ENCODE data around the gene KCNIP2. TPM values are rescaled to one million over a fixed set of nuclear protein-coding genes. Genes with fewer than 3 reads are reported as not detected.

Gene KCNIP2
- total and polyA plus RNA-seq, 7 experiments from 2014 or later: 0.27 to 6.3 (median 2.4) TPM; not detected in 1

DNA sequence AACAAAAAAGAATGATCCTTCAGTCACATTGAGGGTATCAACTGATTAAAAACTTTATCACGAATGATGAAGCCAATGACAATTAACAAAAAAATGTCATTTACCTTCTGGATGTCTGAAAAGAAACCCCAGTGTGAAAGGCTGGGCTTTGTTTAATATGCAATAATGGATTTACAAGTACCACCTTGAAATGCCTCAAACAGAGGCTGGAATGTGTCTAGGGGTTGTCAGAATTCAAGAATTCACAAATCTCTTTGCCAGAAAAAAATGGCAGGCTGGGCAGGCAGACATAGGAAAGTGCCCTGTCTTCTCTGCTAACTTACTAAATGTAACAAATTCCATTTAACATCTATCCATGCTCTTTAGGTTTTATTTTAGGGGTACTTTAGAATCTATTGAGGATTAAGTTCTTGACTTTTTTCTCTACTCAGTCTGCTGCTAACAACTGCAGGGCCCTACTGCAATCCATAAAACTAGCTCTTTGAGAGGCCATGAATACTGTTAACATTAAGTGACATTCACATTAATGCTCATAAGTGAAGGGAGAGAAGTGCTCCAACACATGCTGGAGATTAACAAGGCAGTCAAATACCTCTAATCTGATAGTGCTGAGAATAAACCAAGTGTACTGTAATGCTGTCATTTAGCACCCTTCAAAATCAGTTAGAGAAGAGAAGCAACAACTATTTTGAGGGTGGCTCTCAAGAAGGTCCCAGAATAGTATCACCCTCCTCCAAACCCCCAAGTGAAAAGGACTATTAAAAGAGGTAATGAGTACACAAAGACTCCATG lies 43.1 kb upstream of the KCNIP2 start:
- peaks cover 0 to 8% (median 0%) of the 10 kb centered on the region in 3 experiments for H3K36me3 ChIP-seq (ENCODE audit: control insufficient read depth in 2 of 3, insufficient read depth in 3 of 3, low read length in 3 of 3)
- Mint-ChIP-seq H3K4me1 (peaks cover 0 to 6% (median 2%) of the 10 kb centered on the region in 7 donors), H3K36me3 (peaks cover 5 to 26% (median 11%) of the 10 kb centered on the region in 5 donors), H3K9me3 (no peaks in the 10 kb centered on the region), H3K27me3 (no peaks in the 10 kb centered on the region), H3K27ac (no peak overlapping the region), H3K4me3 (no peak overlapping the region)
- no peaks in the 10 kb centered on the region for H3K4me1 ChIP-seq (ENCODE audit: control insufficient read depth in 2 of 2, insufficient read depth in 2 of 2, low read length in 2 of 2)
- no peak for ATAC-seq
- H3K9me3 ChIP-seq (ENCODE audit: control insufficient read depth in 2 of 3, low read length in 3 of 3): no peaks in the 10 kb centered on the region
- no peak overlapping the region for H3K4me3 ChIP-seq (ENCODE audit: low read length)
- H3K27ac ChIP-seq (ENCODE audit: low read depth, low read length): no peak overlapping the region
- CTCF ChIA-PET: interaction anchor here (0.6 to 1.6 kb wide), 2 partner anchors 123 to 1866 kb away, joined by 3 to 5 read pairs; no protein-coding TSS in a partner anchor
- POLR2A ChIA-PET: no interaction called here
- no peaks in the 10 kb centered on the region for H3K27me3 ChIP-seq (ENCODE audit: control insufficient read depth in 2 of 2, insufficient read depth in 2 of 2, low read length in 2 of 2)
- DNase-seq: no peak
- intact Hi-C loops (cut with micrococcal nuclease): loop anchor here in 1 of 2 donors (5.0 kb wide), 1 partner anchor 44 kb away; the partner anchor contains the start of gene KCNIP2

DNA sequence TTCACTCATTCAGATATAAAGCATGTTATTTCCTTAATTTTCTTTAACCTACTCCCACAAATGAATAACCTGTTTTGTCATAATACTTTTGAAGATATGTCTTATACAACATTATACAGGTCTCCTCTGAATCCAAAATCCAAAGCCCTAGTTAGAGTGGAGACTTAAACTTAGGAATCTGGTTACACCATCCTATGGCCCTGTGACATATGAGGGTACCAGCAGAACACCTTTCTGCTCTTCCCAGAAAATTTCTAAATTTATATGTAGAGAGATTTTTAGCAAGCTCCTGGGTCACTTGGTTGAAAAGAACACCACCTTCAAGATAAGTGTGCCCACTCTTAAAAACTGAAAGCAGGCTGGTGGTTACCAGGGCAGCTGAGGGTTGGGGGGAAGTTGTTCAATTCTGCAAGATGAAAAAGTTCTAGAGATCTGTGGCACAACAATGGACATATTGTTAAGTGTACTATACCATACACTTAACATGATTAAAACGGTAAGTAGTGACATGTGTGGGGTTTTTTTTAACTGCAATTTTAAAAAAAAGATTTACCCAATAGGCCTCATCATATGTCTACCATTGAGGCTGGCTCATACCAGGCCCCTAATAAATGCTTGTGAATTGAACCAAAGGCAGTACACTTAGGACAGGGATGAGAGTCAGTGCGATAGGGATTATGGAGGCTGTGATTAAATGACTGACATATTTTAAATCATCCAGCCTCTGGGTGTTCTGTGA lies 37.6 kb upstream of the KCNIP2 start:
- peaks cover 3 to 31% (median 9%) of the 10 kb centered on the region in 5 donors for H3K36me3 Mint-ChIP-seq
- ChIA-PET CTCF (interaction anchor here (1.2 kb wide), 1 partner anchor 129 kb away, joined by 3 read pairs; no protein-coding TSS in a partner anchor), POLR2A (no interaction called here)

DNA sequence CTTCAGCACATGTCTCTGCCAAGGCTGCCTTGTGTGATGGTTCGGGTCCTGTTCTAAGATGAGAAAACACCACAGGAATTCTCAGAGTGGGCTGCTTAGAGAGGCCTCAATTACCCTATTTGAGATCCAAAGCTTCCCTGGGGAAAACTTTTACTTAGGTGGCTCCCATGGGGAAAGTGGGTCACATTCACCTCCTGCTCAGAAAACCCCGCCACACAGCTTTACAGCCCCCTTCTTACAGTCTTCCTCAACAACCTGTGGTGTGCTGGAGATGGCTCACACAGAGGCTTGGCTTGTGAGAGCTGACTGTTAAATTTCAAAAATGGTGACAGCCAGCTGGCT lies 36.6 kb upstream of the KCNIP2 start:
- ATAC-seq (no peak), DNase-seq (no peak)
- H3K4me3 ChIP-seq (ENCODE audit: low read length): no peak overlapping the region
- no peaks in the 10 kb centered on the region for H3K27me3 ChIP-seq (ENCODE audit: control insufficient read depth in 2 of 2, insufficient read depth in 2 of 2, low read length in 2 of 2)
- no peaks in the 10 kb centered on the region for H3K4me1 ChIP-seq (ENCODE audit: control insufficient read depth in 2 of 2, insufficient read depth in 2 of 2, low read length in 2 of 2)
- Mint-ChIP-seq H3K36me3 (peaks cover 3 to 27% (median 4%) of the 10 kb centered on the region in 5 donors), H3K27me3 (no peaks in the 10 kb centered on the region), H3K4me1 (peaks cover 8 to 19% (median 11%) of the 10 kb centered on the region in 7 donors), H3K4me3 (no peak overlapping the region), H3K27ac (peak overlapping the region in 2 of 9 donors; percentile 38 to 41), H3K9me3 (no peaks in the 10 kb centered on the region)
- H3K36me3 ChIP-seq (ENCODE audit: control insufficient read depth in 2 of 3, insufficient read depth in 3 of 3, low read length in 3 of 3): peaks cover 0 to 8% (median 0%) of the 10 kb centered on the region in 3 experiments
- no peak overlapping the region for H3K27ac ChIP-seq (ENCODE audit: low read depth, low read length)
- H3K9me3 ChIP-seq (ENCODE audit: control insufficient read depth in 2 of 3, low read length in 3 of 3): no peaks in the 10 kb centered on the region
- intact Hi-C loops (cut with micrococcal nuclease): no loop called here
- CTCF ChIA-PET: interaction anchor here (1.2 kb wide), 1 partner anchor 130 kb away, joined by 3 read pairs; no protein-coding TSS in a partner anchor
- POLR2A ChIA-PET: no interaction called here

More for the DNA sequence above, 37.6 kb upstream of the KCNIP2 start:
- peaks cover 0 to 8% (median 0%) of the 10 kb centered on the region in 3 experiments for H3K36me3 ChIP-seq (ENCODE audit: control insufficient read depth in 2 of 3, insufficient read depth in 3 of 3, low read length in 3 of 3)
- no peak overlapping the region for H3K27ac Mint-ChIP-seq
- H3K27ac ChIP-seq (ENCODE audit: low read depth, low read length): no peak overlapping the region
- H3K9me3 Mint-ChIP-seq: no peaks in the 10 kb centered on the region
- no peaks in the 10 kb centered on the region for H3K27me3 Mint-ChIP-seq
- no peaks in the 10 kb centered on the region for H3K27me3 ChIP-seq (ENCODE audit: control insufficient read depth in 2 of 2, insufficient read depth in 2 of 2, low read length in 2 of 2)
- H3K4me1 Mint-ChIP-seq: peaks cover 3 to 12% (median 4%) of the 10 kb centered on the region in 7 donors
- DNase-seq: no peak
- no peak for ATAC-seq
- no peak overlapping the region for H3K4me3 Mint-ChIP-seq
- no peaks in the 10 kb centered on the region for H3K4me1 ChIP-seq (ENCODE audit: control insufficient read depth in 2 of 2, insufficient read depth in 2 of 2, low read length in 2 of 2)
- no peaks in the 10 kb centered on the region for H3K9me3 ChIP-seq (ENCODE audit: control insufficient read depth in 2 of 3, low read length in 3 of 3)
- H3K4me3 ChIP-seq (ENCODE audit: low read length): no peak overlapping the region
- intact Hi-C loops (cut with micrococcal nuclease): no loop called here

DNA sequence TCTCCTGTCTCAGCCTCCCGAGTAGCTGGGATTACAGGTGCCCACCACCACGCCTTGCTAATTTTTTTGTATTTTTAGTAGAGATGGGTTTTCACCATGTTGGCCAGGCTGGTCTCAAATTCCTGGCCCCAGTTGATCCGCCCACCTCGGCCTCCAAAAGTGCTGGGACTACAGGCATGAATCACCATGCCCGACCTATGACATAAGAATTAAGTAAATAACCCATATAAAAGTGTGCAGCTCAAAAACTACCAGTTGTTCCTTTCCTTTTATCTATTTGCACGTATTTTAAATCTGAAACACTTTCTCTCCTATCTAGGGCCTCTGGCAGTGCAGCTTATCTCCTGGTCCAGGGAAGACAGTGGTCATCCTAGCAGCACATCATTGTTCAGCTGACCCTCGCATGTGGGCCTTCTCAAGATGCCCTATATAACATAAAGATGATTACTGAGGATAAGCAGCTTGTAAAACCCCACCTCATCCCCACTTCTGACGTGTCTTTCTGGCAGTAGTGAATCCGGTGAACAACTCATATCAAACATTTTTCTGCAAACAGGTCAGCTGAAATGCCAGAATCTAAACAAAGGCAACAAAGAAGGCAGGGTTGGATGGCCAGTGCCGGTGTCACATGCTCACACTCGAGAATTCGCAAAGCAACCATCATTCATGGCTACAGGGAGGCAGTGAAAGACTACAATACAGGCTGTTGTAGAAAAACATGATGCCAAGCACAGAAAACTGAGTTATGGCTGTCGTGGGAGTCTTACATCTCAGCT lies 36.0 kb upstream of the KCNIP2 start:
- ATAC-seq (no peak), DNase-seq (no peak)
- Mint-ChIP-seq H3K27ac (no peak overlapping the region), H3K9me3 (no peaks in the 10 kb centered on the region), H3K27me3 (no peaks in the 10 kb centered on the region), H3K4me3 (no peak overlapping the region), H3K36me3 (peaks cover 0 to 29% (median 4%) of the 10 kb centered on the region in 5 donors), H3K4me1 (peaks cover 8 to 21% (median 14%) of the 10 kb centered on the region in 7 donors)
- H3K4me3 ChIP-seq (ENCODE audit: low read length): no peak overlapping the region
- no peaks in the 10 kb centered on the region for H3K27me3 ChIP-seq (ENCODE audit: control insufficient read depth in 2 of 2, insufficient read depth in 2 of 2, low read length in 2 of 2)
- CTCF ChIA-PET: interaction anchor here (0.6 to 1.2 kb wide), 2 partner anchors 131 to 1977 kb away, joined by 3 read pairs; no protein-coding TSS in a partner anchor
- no peaks in the 10 kb centered on the region for H3K4me1 ChIP-seq (ENCODE audit: control insufficient read depth in 2 of 2, insufficient read depth in 2 of 2, low read length in 2 of 2)
- intact Hi-C loops (cut with micrococcal nuclease): no loop called here
- no peak overlapping the region for H3K27ac ChIP-seq (ENCODE audit: low read depth, low read length)
- POLR2A ChIA-PET: no interaction called here
- peaks cover 0 to 8% (median 0%) of the 10 kb centered on the region in 3 experiments for H3K36me3 ChIP-seq (ENCODE audit: control insufficient read depth in 2 of 3, insufficient read depth in 3 of 3, low read length in 3 of 3)
- H3K9me3 ChIP-seq (ENCODE audit: control insufficient read depth in 2 of 3, low read length in 3 of 3): no peaks in the 10 kb centered on the region

DNA sequence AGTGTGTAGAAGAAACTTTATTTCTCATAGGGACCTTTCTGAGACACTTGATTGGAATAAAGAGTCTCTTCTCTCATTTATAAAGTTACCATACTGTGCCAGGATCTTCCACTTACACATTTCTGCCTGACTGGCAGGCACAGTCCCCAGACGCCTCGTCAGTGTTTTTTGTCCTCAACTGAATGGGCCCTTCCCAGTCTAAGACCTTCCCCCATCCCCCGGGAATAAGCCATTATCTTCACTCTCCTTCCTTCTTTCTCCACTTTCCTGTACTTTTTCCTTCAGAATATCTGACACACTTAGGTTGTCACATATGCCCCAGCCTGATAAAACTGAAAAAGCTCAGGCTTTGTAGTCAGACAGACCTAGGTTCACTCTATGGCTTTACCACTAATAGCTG lies 35.3 kb upstream of the KCNIP2 start:
- H3K4me3 Mint-ChIP-seq: no peak overlapping the region
- DNase-seq (no peak), ATAC-seq (no peak)
- POLR2A ChIA-PET: no interaction called here
- H3K27ac ChIP-seq (ENCODE audit: low read depth, low read length): no peak overlapping the region
- H3K27ac Mint-ChIP-seq: peak overlapping the region in 1 of 9 donors; percentile 38
- no peak overlapping the region for H3K4me3 ChIP-seq (ENCODE audit: low read length)
- no peaks in the 10 kb centered on the region for H3K9me3 Mint-ChIP-seq
- no peaks in the 10 kb centered on the region for H3K9me3 ChIP-seq (ENCODE audit: control insufficient read depth in 2 of 3, low read length in 3 of 3)
- peaks cover 8 to 21% (median 15%) of the 10 kb centered on the region in 7 donors for H3K4me1 Mint-ChIP-seq
- intact Hi-C loops (cut with micrococcal nuclease): no loop called here
- H3K4me1 ChIP-seq (ENCODE audit: control insufficient read depth in 2 of 2, insufficient read depth in 2 of 2, low read length in 2 of 2): no peaks in the 10 kb centered on the region
- peaks cover 0 to 32% (median 4%) of the 10 kb centered on the region in 5 donors for H3K36me3 Mint-ChIP-seq
- CTCF ChIA-PET: interaction anchor here (0.6 kb wide), 1 partner anchor 1978 kb away, joined by 3 read pairs; no protein-coding TSS in a partner anchor
- H3K36me3 ChIP-seq (ENCODE audit: control insufficient read depth in 2 of 3, insufficient read depth in 3 of 3, low read length in 3 of 3): peaks cover 0 to 8% (median 0%) of the 10 kb centered on the region in 3 experiments
- H3K27me3 Mint-ChIP-seq: no peaks in the 10 kb centered on the region
- no peaks in the 10 kb centered on the region for H3K27me3 ChIP-seq (ENCODE audit: control insufficient read depth in 2 of 2, insufficient read depth in 2 of 2, low read length in 2 of 2)

DNA sequence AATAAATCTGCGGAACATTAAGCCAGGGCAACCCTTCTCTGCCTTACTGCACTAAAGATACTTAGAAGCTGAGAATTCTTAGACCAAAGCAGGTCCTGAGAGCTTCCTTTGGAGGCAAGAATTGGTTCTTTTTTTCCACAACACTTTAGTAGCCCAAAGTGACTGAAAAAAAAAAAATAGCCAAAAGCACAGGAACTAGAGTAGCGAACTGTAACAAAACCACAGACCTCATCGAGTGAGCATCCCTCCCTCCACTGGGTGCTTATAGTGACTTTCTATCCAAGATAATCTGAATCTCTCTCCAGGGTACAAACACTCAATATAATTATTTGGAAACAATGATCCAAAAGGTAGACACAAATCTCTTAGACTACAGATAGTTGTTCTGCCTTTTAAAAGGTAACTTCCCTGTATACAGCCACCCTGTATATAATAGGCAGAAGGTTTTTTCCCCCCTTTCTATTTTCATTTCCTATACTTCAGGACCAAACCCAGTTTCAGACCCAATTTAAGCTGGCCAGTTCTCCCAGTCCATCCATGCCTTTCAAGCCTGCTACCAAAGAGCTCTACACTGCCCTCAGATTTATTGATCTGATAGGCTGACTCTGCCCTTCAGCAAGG lies 31.6 kb upstream of the KCNIP2 start:
- no peak overlapping the region for H3K4me3 Mint-ChIP-seq
- intact Hi-C loops (cut with micrococcal nuclease): no loop called here
- ATAC-seq: no peak
- Histone ChIP-seq H3K27ac (ENCODE audit: low read depth, low read length) (no peak overlapping the region), H3K4me3 (ENCODE audit: low read length) (no peak overlapping the region), H3K27me3 (ENCODE audit: control insufficient read depth in 2 of 2, insufficient read depth in 2 of 2, low read length in 2 of 2) (no peaks in the 10 kb centered on the region), H3K9me3 (ENCODE audit: control insufficient read depth in 2 of 3, low read length in 3 of 3) (no peaks in the 10 kb centered on the region), H3K36me3 (ENCODE audit: control insufficient read depth in 2 of 3, insufficient read depth in 3 of 3, low read length in 3 of 3) (peaks cover 0 to 7% (median 0%) of the 10 kb centered on the region in 3 experiments), H3K4me1 (ENCODE audit: control insufficient read depth in 2 of 2, insufficient read depth in 2 of 2, low read length in 2 of 2) (no peaks in the 10 kb centered on the region)
- POLR2A ChIA-PET: no interaction called here
- DNase-seq: no peak
- no peaks in the 10 kb centered on the region for H3K9me3 Mint-ChIP-seq
- H3K4me1 Mint-ChIP-seq: peaks cover 8 to 19% (median 15%) of the 10 kb centered on the region in 7 donors
- H3K36me3 Mint-ChIP-seq: peaks cover 2 to 38% (median 9%) of the 10 kb centered on the region in 5 donors
- CTCF ChIA-PET: interaction anchor here (0.6 to 0.8 kb wide), 2 partner anchors 219 to 683 kb away, joined by 3 to 5 read pairs; no protein-coding TSS in a partner anchor
- H3K27ac Mint-ChIP-seq: peak overlapping the region in 4 of 9 donors; percentile 5 to 38 (median 18)
- H3K27me3 Mint-ChIP-seq: no peaks in the 10 kb centered on the region
